HepG2 (cell line): Measurements from ENCODE around the gene ROBO2. TPM values are rescaled to one million over a fixed set of nuclear protein-coding genes. Genes with fewer than 3 reads are reported as not detected.

Experiments used
- MAFK ChIP-seq, 2 experiments: IDR thresholded peaks in 1 of 2; conservative IDR thresholded peaks in 1 of 2; 2 replicates each; pipeline ENCODE4 v1.6.1; 2011; ENCODE audit warnings: improper control_type of control experiment in 2 of 2, low read length in 2 of 2
- NFRKB ChIP-seq: fragments of 450-650 bp; IDR thresholded peaks from 2 replicates; pipeline ENCODE4 v1.6.1; 2017
- UBTF ChIP-seq: sonication (generic); formaldehyde crosslinking; IDR thresholded peaks from 2 replicates; pipeline ENCODE4 v1.4.0; 2020; ENCODE audit warnings: mild to moderate bottlenecking, missing genetic modification reagents
- ZNF143 ChIP-seq: sonication (generic); formaldehyde crosslinking; IDR thresholded peaks from 2 replicates; pipeline ENCODE4 v1.4.0; 2020; ENCODE audit warnings: missing genetic modification reagents
- ZNF761 ChIP-seq: sonication (generic); formaldehyde crosslinking; conservative IDR thresholded peaks from 2 replicates; pipeline ENCODE4 v1.4.0; 2020; ENCODE audit warnings: mild to moderate bottlenecking, missing genetic modification reagents
- ZNF777 ChIP-seq: sonication (generic); formaldehyde crosslinking; IDR thresholded peaks from 2 replicates; pipeline ENCODE4 v1.4.0; 2020; ENCODE audit warnings: missing genetic modification reagents
- polyA plus RNA-seq, 8 experiments: library from polyadenylated mRNA; depleted of rRNA in 3 of 8; stranded (reverse) in 7 of 8; unstranded in 1 of 8; fragments of >200 nt; fragmentation: Illumina TruSeq in 4 of 8; extraction: Trizol in 4 of 8; gene quantifications; 2 replicates each; pipeline versions ENCODE4 v1.2.1 to v1.2.3, GENCODE V29; 2011 to 2016; ENCODE audit warnings: low read depth in 4 of 8, missing spikeins in 1 of 8, mixed read lengths in 1 of 8; ENCODE audit not compliant: insufficient read depth in 1 of 8
- total RNA-seq, 5 experiments: library from RNA; depleted of rRNA; stranded (reverse); fragments of >200 nt; fragmentation: Illumina TruSeq; extraction: Trizol; gene quantifications; 2 replicates each; pipeline ENCODE4 v1.2.3, GENCODE V29; 2016; ENCODE audit warnings: low read depth in 1 of 5
- TF ChIP-seq, protein P1 (sequence below): sonication (generic); formaldehyde crosslinking; IDR thresholded peaks from 2 replicates; pipeline ENCODE4 v1.8.0; 2022; ENCODE audit warnings: missing genetic modification reagents, mild to moderate bottlenecking, moderate library complexity, borderline replicate concordance
- TF ChIP-seq, protein P2 (sequence below): sonication (generic); formaldehyde crosslinking; IDR thresholded peaks from 2 replicates; pipeline ENCODE4 v1.4.0; 2020; ENCODE audit warnings: low read depth, missing genetic modification reagents

ROBO2 gene
- total and polyA plus RNA-seq, 2 of the 13 experiments (the other 11 are each of a cell fraction or from before 2014, with no cell fraction given), result not detected

GRCh38 chr3:77605865-77606264 is 566.0 kb downstream of the ROBO2 start (continued):
- TF ChIP-seq, protein P1, sequence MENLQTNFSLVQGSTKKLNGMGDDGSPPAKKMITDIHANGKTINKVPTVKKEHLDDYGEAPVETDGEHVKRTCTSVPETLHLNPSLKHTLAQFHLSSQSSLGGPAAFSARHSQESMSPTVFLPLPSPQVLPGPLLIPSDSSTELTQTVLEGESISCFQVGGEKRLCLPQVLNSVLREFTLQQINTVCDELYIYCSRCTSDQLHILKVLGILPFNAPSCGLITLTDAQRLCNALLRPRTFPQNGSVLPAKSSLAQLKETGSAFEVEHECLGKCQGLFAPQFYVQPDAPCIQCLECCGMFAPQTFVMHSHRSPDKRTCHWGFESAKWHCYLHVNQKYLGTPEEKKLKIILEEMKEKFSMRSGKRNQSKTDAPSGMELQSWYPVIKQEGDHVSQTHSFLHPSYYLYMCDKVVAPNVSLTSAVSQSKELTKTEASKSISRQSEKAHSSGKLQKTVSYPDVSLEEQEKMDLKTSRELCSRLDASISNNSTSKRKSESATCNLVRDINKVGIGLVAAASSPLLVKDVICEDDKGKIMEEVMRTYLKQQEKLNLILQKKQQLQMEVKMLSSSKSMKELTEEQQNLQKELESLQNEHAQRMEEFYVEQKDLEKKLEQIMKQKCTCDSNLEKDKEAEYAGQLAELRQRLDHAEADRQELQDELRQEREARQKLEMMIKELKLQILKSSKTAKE (CRISPR knock-in tag), result no peak
- TF ChIP-seq ZNF761 (no peak), MAFK (conservative IDR thresholded peaks at IDR 0.05 in 1 of 2, IDR thresholded peaks at IDR 0.05 in 1 of 2; ENCODE audit: low read length in 2 of 2) (peak; percentile 99 to 100), UBTF (CRISPR knock-in tag) (no peak), ZNF143 (CRISPR knock-in tag) (no peak), NFRKB (no peak), ZNF777 (CRISPR knock-in tag) (no peak)
- TF ChIP-seq, protein P2, sequence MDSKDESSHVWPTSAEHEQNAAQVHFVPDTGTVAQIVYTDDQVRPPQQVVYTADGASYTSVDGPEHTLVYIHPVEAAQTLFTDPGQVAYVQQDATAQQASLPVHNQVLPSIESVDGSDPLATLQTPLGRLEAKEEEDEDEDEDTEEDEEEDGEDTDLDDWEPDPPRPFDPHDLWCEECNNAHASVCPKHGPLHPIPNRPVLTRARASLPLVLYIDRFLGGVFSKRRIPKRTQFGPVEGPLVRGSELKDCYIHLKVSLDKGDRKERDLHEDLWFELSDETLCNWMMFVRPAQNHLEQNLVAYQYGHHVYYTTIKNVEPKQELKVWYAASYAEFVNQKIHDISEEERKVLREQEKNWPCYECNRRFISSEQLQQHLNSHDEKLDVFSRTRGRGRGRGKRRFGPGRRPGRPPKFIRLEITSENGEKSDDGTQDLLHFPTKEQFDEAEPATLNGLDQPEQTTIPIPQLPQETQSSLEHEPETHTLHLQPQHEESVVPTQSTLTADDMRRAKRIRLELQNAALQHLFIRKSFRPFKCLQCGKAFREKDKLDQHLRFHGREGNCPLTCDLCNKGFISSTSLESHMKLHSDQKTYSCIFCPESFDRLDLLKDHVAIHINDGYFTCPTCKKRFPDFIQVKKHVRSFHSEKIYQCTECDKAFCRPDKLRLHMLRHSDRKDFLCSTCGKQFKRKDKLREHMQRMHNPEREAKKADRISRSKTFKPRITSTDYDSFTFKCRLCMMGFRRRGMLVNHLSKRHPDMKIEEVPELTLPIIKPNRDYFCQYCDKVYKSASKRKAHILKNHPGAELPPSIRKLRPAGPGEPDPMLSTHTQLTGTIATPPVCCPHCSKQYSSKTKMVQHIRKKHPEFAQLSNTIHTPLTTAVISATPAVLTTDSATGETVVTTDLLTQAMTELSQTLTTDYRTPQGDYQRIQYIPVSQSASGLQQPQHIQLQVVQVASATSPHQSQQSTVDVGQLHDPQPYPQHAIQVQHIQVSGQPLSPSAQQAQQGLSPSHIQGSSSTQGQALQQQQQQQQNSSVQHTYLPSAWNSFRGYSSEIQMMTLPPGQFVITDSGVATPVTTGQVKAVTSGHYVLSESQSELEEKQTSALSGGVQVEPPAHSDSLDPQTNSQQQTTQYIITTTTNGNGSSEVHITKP (CRISPR knock-in tag), result no peak
